Cerebellar cortex (tissue), 1 donor: ENCODE measurements around the gene CHP1.
"Not testable (repeated sequence)": the region's sequence is repeated elsewhere in the genome, so short reads cannot be mapped to it uniquely, and the experiment has no call there.

Source experiments
- DNase-seq: peaks from one replicate; pipeline ENCODE4 v3.0.0-alpha.2; 2015; ENCODE audit warnings: low spot score

Gene CHP1

DNA sequence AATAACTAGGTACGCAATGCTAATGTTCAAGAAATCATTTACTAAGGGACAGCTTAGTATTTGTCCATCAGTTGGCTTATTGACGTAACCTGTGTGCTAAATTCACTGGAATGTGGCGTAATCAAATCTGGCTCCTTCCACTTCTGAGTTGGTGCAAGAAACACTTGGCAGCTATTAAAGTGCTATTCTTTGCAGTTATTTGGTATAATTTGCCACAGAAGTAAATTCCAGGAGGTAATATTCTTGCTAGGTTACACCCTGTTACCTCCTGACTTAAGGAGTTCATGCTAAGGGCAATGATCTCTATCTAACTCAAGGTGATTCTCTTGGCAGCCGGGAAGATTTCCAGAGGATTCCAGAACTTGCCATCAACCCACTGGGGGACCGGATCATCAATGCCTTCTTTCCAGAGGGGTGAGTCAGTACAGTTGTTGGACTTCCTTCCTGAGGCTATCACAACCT, 25.5 kb downstream of the CHP1 start:
- no peak for DNase-seq

DNA sequence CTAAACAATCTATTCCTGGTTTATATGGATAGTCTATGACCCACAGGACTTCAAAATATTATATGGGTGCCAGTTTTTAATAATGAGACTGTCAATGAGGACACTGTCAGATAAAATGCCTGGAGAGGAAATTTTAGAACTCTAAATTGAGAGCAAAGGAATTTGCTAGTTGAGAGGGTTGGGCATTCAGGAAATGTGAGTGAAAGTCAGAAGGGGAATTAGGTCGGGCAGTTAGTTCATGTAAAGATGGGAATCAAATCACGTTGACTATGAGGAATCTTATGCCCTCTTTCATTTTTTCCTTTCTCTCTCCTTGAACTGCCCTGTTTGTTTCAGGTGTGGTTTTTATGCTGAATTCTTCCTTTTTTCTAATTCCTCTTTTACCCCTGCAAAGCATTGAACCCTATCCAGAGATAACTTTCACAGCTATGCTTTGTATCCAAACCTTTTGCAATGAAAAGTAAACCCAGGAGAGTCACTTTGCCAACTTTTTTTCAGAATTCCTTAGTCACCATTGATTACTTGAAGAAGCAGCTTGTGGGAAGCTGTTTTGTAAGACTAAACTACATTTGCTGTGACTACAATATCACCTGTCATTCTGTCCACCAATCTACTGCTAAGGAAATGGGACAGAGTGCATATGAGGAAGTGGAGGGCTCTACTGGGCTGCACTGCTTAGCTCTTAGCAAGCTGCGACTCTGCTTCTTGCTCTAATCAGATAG, 27.8 kb downstream of the CHP1 start:
- no peak for DNase-seq

DNA sequence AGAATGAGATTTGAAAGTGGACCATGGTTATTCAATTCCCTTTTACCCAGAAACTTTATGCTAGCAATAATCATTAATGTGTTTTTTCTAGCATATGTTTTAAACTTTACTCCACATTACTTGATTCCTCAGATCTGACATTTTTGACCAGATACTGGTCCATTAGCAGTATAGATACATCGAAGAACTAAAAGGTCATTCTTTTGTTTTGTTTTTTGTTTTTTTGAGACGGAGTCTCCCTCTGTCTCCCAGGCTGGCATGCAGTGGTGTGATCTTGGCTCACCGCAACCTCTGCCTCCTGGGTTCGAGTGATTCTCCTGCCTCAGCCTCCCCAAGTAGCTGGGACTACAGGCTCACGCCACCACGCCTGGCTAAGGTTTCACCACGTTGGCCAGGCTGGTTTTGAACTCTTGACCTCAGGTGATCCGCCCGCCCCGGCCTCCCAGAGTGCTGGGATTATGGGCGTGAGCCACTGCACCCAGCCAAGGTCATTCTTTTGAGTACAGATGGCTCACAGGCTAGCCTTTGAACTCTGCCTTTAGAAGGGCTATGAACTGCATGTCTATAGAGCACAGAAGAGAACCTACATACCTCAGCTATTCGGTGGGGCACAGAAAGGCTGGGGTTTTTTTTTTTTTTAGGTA, 28.6 kb downstream of the CHP1 start:
- DNase-seq: no peak

DNA sequence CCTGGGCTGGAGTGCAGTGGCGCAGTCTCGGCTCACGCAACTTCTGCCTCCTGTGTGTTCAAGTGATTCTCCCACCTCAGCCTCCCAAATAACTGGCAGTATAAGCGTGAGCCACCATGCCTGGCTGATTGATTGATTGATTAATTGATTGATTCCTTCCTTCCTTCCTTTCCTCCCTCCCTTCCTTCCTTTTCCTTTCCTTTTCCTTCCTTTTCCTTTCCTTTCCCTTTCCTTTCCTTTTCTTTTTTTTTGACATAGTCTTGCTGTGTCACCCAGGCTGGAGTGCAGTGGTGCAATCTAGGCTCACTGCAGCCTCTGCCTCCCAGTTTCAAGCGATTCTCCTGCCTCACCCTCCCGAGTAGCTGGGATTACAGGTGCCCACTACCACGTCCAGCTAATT, 29.9 kb downstream of the CHP1 start:
- not testable (repeated sequence) for DNase-seq

DNA sequence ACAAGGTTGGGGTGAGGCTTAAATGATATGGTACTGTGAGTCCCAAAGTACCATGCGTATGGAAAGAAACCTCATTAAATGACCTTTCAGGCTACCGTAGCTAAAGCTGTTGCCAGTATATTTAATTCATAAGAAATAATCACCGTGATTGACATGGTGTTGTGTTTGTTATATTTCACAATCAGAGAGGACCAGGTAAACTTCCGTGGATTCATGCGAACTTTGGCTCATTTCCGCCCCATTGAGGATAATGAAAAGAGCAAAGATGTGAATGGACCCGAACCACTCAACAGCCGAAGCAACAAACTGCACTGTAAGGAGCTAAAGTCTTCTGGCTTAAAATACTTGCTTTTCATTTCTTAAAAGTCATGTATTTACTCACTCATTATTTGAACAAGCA, 31.5 kb downstream of the CHP1 start:
- no peak for DNase-seq

DNA sequence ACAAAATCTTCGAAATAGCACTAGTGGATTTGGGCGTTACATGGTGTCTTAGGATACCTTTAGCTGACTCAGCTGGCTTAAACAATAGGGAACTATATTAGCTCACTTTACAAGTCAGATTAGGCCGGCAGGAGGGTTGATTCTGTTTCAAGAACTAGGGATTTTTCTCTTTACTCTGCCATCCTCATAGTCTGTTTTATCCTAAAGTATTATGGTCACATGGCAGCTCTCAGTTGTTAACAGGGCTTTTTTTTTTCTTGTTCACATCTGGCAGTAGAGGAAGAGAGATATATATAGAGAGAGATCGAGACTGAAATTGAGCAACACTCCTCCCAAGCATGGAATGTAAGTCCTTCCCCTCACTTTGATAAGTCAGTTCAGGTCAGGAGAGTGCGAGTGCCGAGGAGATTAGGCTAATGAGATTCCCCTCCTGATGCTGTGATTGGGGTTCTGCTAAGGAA, 32.9 kb downstream of the CHP1 start:
- no peak for DNase-seq

DNA sequence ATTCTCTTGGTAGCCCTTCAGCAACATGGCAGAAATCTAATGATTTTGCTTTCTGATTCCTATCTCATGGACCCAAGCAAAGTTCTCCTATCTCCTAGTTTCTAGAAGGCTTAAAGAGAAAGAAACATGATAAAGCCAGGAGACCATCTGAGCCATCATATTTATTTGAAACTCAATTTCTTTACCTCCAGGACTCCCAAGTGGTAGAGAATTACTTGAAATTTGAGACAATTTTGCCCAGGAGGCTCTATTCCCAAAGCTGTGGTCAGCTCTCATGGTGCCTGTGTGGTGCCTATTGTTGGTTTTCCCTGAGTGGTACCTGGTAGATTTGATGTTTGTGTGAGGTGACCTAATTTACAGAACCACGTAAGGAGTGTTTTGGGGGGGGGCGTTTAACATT, 38.8 kb downstream of the CHP1 start:
- DNase-seq: no peak

DNA sequence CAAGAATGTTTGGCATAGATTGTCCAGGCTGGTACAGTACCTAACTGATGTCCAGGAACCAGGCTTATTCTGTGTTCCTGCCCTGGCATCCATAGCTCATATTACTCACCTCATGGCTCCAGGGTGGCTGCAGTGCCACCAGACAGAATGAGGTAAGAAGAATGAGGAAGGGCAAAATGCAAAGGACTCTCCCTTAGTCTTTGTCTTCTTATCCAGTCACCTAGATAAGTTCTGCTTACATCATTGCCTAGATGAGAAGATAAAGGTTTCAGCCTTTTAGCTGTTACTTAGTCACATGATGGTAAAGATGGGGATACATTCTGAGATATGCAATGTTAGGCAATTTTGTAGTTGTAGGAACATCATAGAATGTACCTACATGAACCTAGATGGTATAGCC, 45.8 kb downstream of the CHP1 start:
- DNase-seq: no peak

DNA sequence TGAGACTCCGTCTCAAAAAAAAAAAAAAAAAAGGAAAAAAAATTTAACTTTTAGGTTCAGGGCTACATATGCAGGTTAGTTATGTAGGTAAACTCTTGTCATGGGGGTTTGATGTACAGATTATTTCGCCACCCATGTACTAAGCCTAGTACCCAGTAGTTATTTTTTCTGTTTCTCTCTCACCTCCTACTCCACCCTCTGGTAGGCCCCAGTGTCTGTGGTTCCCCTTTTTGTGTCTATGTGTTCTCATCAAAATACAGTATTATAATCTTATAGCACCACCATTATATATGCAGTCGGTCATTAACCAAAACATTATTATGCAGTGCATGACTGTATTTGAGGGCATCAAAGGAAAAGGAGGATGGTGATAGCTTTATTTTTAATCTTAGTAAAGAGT, 47.3 kb downstream of the CHP1 start:
- no peak for DNase-seq

DNA sequence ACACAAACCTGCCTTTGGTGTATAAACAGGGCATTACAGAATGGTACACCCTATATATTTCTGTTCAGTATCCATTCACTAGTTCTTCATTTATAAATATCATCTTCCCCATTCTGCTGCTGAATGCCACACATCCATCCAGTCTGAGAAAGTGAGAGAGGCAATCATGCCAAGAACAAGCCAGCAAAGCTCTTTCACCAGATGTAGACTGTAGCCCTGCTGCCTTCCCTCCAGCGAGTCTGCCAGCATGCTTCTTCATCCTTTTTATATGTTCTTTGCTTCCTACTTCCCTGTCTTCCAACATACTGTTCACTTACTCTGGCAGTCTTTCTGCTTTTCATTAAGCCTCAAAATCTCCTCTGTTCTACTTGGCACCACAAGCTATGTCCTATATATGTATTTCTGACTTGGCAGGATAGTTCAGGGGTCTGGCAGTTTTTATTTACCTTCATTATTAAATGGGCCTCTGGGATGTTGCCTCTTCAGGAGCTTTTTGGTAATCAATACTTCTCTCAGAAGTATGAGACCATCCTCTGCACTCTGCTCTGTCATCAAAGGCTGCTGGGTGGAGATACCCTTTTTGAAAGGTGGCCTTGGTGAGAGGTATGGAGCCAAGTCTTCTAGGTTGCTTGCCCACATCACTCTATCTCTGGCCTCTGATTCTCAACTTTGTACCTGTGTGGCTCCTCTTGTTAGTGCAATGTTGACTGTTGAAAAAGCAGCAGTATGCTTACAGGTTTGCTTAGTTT, 48.6 kb downstream of the CHP1 start:
- DNase-seq: no peak

DNA sequence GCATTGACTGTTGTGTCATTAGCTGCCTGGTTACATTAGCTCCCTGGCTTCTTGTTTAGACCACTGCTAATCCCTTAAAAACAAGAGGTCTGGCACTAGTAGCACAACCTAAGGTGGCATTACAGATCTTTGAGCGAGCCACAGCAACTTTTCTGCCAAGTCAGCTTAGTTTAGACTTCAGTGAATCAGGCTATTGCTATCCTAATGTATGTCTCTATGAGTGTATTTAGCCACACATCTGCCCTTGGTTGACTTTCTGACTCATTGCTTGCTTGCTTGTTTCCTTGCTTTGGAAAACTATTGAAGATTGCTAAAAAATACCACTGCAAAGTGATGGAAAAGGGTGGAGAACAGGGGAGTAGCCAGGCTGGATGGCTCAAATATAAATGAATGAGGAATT, 50.2 kb downstream of the CHP1 start:
- DNase-seq: no peak

DNA sequence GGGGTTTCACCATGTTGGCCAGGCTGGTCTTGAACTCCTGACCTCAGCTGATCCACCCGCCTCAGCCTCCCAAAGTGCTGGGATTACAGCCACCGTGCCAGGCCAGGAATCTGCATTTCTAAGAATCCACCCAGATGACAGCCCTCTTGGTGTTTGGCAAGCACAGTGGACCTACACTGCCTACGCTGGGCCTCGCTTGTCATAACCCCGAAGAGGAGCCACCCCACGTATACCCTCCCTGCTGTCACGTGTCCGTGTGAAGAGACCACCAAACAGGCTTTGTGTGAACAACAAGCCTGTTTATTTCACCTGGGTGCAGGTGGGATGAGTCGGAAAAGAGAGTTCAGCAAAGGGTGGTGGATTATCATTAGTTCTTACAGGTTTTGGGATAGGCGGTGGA, 51.4 kb downstream of the CHP1 start:
- DNase-seq: not testable (repeated sequence)

DNA sequence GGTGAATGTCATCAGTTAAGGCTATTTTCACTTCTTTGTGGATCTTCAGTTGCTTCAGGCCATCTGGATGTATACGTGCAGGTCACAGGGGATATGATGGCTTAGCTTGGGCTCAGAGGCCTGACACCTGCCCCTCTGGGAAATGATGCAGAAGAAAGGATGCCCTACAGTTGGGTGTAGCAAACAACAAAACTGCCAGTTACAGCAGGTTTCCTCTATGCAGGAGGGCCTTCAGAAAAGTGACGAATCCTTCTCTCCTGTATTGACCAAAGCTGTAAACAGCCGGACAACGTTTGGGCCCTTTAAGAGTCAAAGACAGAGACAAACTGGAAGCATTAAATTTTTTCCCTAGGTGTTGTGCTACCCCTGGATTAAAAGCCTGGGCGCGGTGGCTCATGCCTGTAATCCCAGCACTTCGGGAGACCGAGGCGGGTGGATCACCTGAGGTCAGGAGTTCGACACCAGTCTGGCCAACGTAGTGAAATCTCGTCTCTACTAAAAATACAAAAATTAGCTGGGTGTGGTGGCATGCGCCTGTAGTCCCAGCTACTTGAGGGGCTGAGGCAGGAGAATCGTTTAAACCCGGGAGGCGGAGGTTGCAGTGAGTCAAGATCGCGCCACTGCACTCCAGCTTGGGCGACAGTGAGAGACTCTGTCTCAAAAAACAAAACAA, 52.0 kb downstream of the CHP1 start:
- peak; percentile 29 for DNase-seq

DNA sequence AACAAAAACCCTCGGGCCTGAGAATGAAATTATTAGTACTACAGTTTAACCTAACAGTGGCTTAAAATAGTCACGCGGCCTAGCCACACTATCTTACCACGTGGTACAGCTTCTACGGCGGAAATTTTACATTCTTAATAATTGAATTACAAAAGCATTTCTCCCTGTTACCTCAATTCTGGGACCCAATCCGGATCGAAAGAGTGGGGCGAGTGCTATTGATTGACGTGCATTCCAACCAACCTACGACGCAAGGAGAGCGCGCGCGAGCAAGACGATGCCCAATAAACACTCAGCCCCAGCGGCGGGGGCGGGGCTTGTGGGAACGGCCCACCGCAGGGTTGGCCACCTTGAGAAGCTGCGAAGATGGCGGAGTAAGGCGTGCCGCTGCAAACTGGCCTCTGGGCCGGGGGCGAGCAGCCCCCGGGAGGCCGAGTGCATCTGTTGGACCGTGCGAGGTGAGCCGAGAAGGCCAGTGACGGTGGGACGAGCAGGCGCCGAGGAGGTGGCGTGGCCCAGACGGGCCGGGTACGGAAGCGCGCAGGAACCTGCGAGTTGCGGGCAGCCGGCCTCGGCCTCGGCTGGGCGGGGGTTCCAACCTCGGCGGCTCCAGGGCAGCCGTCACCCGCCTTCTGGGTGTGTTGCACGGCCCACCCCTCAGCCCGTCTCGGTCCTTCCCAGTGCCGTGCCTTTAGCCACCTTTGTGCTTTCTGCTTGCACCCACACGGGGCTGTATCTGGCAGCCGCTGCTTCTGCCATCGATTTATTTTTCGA, 52.8 kb downstream of the CHP1 start:
- DNase-seq: peak; percentile 99

DNA sequence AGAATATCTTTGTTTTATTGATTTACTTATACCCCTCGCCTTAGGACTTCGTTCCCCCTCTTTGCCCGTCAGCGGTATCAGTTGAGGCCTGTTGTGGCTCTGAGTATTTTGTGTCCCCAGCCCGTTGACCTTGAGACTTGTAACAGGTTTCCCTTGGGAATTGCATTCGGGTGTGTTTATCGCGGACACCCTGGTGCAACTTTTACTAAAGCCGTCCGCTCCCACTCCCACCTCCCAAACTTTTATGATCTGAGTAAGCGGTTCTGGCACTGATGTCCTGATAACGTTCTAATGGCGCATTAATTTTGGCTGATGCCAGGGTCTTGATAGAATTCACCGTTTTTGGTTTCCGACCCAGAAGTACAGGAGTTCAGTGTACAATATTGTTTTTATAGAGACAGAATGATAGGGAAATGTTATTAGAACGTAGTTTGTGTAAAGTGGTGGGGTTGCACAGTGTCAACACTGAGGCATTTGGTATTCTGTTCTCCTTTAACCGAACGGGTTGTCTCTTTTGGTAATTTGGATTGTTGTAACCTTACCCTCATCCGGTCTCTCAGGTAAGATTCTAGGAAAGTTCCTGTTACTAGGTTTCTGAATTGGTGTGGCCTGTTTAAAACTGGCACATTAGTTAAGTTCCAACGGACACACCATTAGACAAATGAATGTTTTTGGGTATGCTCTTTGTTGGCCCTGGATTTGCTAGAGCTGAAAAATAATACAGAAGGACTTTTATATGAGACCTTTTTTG, 53.5 kb downstream of the CHP1 start:
- DNase-seq: peak; percentile 25

DNA sequence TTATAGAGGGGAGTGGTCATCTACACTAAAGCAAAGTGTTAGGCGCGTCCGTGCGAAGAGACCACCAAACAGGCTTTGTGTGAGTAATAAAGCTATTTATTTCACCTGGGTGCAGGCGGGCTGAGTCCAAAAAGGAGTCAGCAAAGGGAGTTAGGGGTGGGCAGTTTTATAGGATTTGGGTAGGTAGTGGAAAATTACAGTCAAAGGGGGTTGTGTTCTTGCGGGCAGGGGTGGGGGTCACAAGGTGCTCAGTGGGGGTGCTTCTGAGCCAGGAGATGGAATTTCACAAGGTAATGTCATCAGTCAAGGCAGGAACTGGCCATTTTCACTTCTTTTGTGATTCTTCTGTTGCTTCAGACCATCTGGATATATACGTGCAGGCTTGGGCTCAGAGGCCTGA, 54.2 kb downstream of the CHP1 start:
- no peak for DNase-seq

DNA sequence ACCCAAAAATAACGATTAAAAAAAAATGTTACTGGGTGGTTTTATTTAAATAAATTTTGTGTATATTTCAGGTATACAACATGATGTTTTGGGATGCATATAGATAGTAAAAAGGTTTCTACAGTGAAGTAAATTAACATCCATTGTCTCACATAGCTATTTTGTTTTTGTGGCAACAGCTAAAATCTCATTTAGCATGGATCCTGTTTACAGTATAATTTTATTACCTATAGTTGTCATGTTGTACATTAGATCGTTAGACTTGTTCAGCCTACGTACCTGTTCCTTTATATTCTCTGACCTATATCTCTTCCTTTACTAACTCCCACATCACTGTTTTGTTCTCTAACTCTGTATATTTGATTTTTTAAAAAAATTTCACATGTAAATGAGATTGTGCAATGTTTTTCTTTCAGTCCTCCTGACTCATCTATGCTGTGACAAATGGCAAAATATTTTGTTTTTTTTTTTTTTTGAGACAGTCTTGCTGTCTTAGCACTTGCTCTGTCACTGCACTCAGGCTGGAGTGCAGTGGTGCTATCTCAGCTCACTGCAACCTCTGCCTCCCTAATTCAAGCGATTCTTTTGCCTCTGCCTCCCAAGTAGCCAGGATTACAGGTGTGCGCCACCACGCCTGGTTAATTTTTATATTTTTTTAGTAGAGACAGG, 55.7 kb downstream of the CHP1 start:
- no peak for DNase-seq

DNA sequence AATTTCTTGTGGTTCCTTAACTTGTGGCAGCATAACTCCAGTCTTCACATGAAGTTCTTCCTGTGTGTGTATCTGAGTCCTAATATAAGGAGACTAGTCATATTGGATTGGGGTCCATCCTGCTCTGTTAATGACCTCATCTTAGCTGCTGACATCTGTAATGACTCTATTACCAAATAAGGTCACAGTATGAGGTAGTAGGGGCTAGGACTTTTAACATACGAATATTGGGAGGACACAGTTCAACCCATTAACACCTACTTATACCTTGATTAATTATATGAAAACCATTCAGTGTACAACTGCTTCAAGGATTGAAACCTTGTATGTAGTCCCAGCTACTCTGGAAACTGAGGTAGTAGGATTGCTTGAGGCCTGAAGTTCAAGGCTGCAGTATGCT, 57.4 kb downstream of the CHP1 start:
- no peak for DNase-seq

DNA sequence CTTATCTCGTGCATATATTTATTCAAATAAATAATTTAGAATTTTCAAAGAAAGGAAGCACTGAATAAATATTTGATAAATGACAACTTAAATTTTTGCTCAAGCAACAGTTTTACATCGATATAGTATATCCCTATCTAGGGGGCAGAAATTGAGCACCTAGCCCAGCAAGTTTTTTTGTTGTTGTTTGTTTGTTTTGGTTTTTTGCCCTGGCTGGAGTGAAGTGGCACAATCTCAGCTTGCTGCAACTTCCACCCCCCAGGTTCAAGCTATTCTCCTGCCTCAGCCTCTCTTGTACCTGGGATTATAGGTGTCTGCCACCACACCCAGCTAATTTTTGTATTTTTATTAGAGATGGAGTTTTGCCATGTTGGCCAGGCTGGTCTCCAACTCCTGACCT, 58.9 kb downstream of the CHP1 start:
- no peak for DNase-seq

DNA sequence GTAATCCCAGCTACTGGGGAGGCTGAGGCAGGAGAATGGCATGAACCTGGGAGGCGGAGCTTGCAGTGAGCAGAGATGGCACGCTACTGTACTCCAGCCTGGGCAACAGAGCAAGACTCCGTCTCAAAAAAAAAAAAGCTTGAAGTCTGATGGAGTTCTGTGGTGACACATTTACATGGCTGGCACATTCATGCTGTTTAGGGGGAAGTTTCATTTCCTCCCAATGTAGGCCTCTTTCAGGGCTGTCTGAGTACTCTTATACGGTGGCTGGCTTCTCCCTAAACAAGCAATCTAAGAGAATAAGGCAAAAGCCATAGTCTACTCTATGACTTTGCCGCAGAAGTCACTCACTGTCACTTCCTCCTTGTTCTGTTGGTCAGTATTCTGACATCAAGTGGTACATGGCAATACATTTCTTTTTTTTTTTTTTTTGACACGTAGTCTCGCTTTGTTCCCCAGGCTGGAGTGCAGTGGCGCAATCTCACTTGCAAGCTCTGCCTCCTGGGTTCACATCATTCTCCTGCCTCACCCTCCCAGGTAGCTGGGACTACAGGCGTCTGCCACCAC, 60.1 kb downstream of the CHP1 start:
- DNase-seq: no peak
